HG03520 (cell line): ENCODE measurements around the gene FGFR4.
"Not testable (repeated sequence)": the region's sequence is repeated elsewhere in the genome, so short reads cannot be mapped to it uniquely, and the experiment has no call there.

ENCODE experiments used
- ATAC-seq: cut with Tn5 transposase; IDR thresholded peaks from one replicate; pipeline ENCODE4 v1.9.1; 2021; ENCODE audit warnings: mild to moderate bottlenecking, moderate library complexity; ENCODE audit not compliant: unreplicated experiment

The FGFR4 gene

GRCh38 chr5:177086654-177087397 lies at the start of gene FGFR4:
Gene FGFR4 (plus strand): TSS chr5:177086915. CDS start chr5:177089603, 2,688 bp downstream.
- ATAC-seq: peak; percentile 48

- ATAC-seq: no peak
These were observed 49.8 kb upstream of the FGFR4 start for GRCh38 chr5:177036921-177037320.

- ATAC-seq: no peak
These were observed 45.8 kb upstream of the FGFR4 start for GRCh38 chr5:177040814-177041420.

- ATAC-seq: no peak
These were observed 44.8 kb upstream of the FGFR4 start for GRCh38 chr5:177041936-177042335.

- ATAC-seq: no peak
These were observed 43.6 kb upstream of the FGFR4 start for GRCh38 chr5:177043114-177043513.

GRCh38 chr5:177043958-177044357 lies 42.8 kb upstream of the FGFR4 start:
- ATAC-seq: no peak

GRCh38 chr5:177044641-177045040 lies 42.1 kb upstream of the FGFR4 start:
- no peak for ATAC-seq

- no peak for ATAC-seq
These were observed 41.1 kb upstream of the FGFR4 start for GRCh38 chr5:177045631-177046030.

- not testable (repeated sequence) for ATAC-seq
These were observed 38.2 kb upstream of the FGFR4 start for GRCh38 chr5:177048531-177048930.

- ATAC-seq: no peak
These were observed 37.4 kb upstream of the FGFR4 start for GRCh38 chr5:177049285-177049684.

GRCh38 chr5:177064500-177065277 lies 22.0 kb upstream of the FGFR4 start:
- ATAC-seq: no peak

- no peak for ATAC-seq
These were observed 21.2 kb upstream of the FGFR4 start for GRCh38 chr5:177065491-177065890.

GRCh38 chr5:177066224-177066623 lies 20.5 kb upstream of the FGFR4 start:
- ATAC-seq: no peak

- ATAC-seq: no peak
These were observed 19.2 kb upstream of the FGFR4 start for GRCh38 chr5:177067503-177067902.

- ATAC-seq: no peak
These were observed 16.1 kb upstream of the FGFR4 start for GRCh38 chr5:177070536-177071191.

GRCh38 chr5:177071666-177072385 lies 14.9 kb upstream of the FGFR4 start:
- no peak for ATAC-seq

GRCh38 chr5:177077335-177077734 lies 9.4 kb upstream of the FGFR4 start:
- no peak for ATAC-seq

- no peak for ATAC-seq
These were observed 7.1 kb upstream of the FGFR4 start for GRCh38 chr5:177079606-177080005.

- no peak for ATAC-seq
These were observed 6.5 kb upstream of the FGFR4 start for GRCh38 chr5:177080265-177080664.

- ATAC-seq: no peak
These were observed 4.9 kb upstream of the FGFR4 start for GRCh38 chr5:177081859-177082258.

GRCh38 chr5:177083357-177083756 lies 3.4 kb upstream of the FGFR4 start:
- no peak for ATAC-seq
